Neural cell (in vitro differentiated cells): ENCODE measurements around the gene DFFA. TPM values are rescaled to one million over a fixed set of nuclear protein-coding genes. Genes with fewer than 3 reads are reported as not detected.

Source experiments
- H2AFZ ChIP-seq: fragments of 200-600, 300-800 bp; sonication (generic), shearing (Covaris generic); 2 replicates; pipeline ENCODE4 v1.6.0; 2014; ENCODE audit warnings: low read depth, mild to moderate bottlenecking, antibody characterized with exemption, low read length, moderate library complexity
- H3F3A ChIP-seq: fragments of 200-600 bp; shearing (Covaris generic); 2 replicates; pipeline ENCODE4 v1.6.1; 2016; ENCODE audit warnings: mild to moderate bottlenecking, moderate library complexity, mixed read lengths, antibody characterized with exemption, low read length; ENCODE audit not compliant: insufficient read depth, poor library complexity, severe bottlenecking
- H3K27ac ChIP-seq: fragments of 200-600, 300-800 bp; sonication (generic), shearing (Covaris generic); 2 replicates; pipeline ENCODE4 v1.5.1; 2014; ENCODE audit warnings: mild to moderate bottlenecking, low read length, moderate library complexity
- H3K27me3 ChIP-seq: fragments of 300-800, 200-600 bp; sonication (generic), shearing (Covaris generic); 2 replicates; pipeline ENCODE4 v1.6.0; 2014; ENCODE audit warnings: mild to moderate bottlenecking, low read depth, low read length, moderate library complexity; ENCODE audit not compliant: insufficient read depth
- H3K36me3 ChIP-seq: fragments of 300-800, 200-600 bp; sonication (generic), shearing (Covaris generic); 2 replicates; pipeline ENCODE4 v1.5.1; 2014; ENCODE audit warnings: mild to moderate bottlenecking, antibody characterized with exemption, low read length, moderate library complexity; ENCODE audit not compliant: insufficient read depth
- H3K4me2 ChIP-seq: fragments of 300-800, 200-600 bp; sonication (generic), shearing (Covaris generic); 2 replicates; pipeline ENCODE4 v1.6.0; 2014; ENCODE audit warnings: mild to moderate bottlenecking, low read length
- H3K4me3 ChIP-seq: fragments of 300-800, 200-600 bp; sonication (generic), shearing (Covaris generic); 2 replicates; pipeline ENCODE4 v1.5.1; 2014; ENCODE audit warnings: mild to moderate bottlenecking, low read length, moderate library complexity
- H3K79me2 ChIP-seq: fragments of 200-600 bp; shearing (Covaris generic); replicated peaks from 2 replicates; pipeline ENCODE4 v1.6.0; 2014; ENCODE audit warnings: mild to moderate bottlenecking, low read length, moderate library complexity; ENCODE audit not compliant: insufficient read depth
- H3K9ac ChIP-seq: fragments of 300-800, 200-600 bp; sonication (generic), shearing (Covaris generic); 2 replicates; pipeline ENCODE4 v1.6.1; 2016; ENCODE audit warnings: mild to moderate bottlenecking, low read length, mixed read lengths
- H3K9me2 ChIP-seq: fragments of 200-600 bp; shearing (Covaris generic); 2 replicates; pipeline ENCODE4 v1.6.1; 2016; ENCODE audit warnings: mild to moderate bottlenecking, low read length, mixed read lengths; ENCODE audit not compliant: insufficient read depth
- H3K9me3 ChIP-seq: fragments of 200-600, 300-800 bp; sonication (generic), shearing (Covaris generic); 2 replicates; pipeline ENCODE4 v1.6.1; 2016; ENCODE audit warnings: mild to moderate bottlenecking, mixed run types, low read length, moderate library complexity, mixed read lengths
- H4K20me1 ChIP-seq: fragments of 200-600 bp; shearing (Covaris generic); 2 replicates; pipeline ENCODE4 v1.6.1; 2016; ENCODE audit warnings: mild to moderate bottlenecking, mixed run types; ENCODE audit not compliant: insufficient read depth
- CTCF ChIP-seq: fragments of 450-650 bp; IDR thresholded peaks from 2 replicates; pipeline ENCODE4 v1.5.1; 2014; ENCODE audit warnings: antibody characterized with exemption, mild to moderate bottlenecking, moderate library complexity; ENCODE audit not compliant: poor library complexity, severe bottlenecking
- EP300 ChIP-seq: fragments of 450-650 bp; conservative IDR thresholded peaks from 2 replicates; pipeline ENCODE4 v1.6.1; 2014; ENCODE audit warnings: antibody characterized with exemption, mild to moderate bottlenecking, moderate library complexity; ENCODE audit not compliant: poor library complexity, severe bottlenecking
- EZH2 ChIP-seq: fragments of 200-600, 300-800 bp; shearing (Covaris generic), sonication (generic); IDR thresholded peaks from 2 replicates; pipeline ENCODE4 v1.6.1; 2014; ENCODE audit warnings: antibody characterized with exemption, low read length, borderline replicate concordance, mild to moderate bottlenecking; ENCODE audit not compliant: insufficient read depth, poor library complexity, severe bottlenecking
- MXI1 ChIP-seq: fragments of 450-650 bp; conservative IDR thresholded peaks from 2 replicates; pipeline ENCODE4 v1.6.1; 2014; ENCODE audit warnings: antibody characterized with exemption, mild to moderate bottlenecking; ENCODE audit not compliant: poor library complexity, severe bottlenecking
- POLR2AphosphoS5 ChIP-seq: IDR thresholded peaks from 2 replicates; pipeline ENCODE4 v1.6.1; 2012
- RAD21 ChIP-seq: fragments of 450-650 bp; conservative IDR thresholded peaks from 2 replicates; pipeline ENCODE4 v1.6.1; 2014; ENCODE audit warnings: antibody characterized with exemption, mild to moderate bottlenecking, moderate library complexity
- REST ChIP-seq: IDR thresholded peaks from 2 replicates; pipeline ENCODE4 v1.6.1; 2012; ENCODE audit warnings: borderline replicate concordance
- SMC3 ChIP-seq: fragments of 450-650 bp; conservative IDR thresholded peaks from 2 replicates; pipeline ENCODE4 v1.6.1; 2014; ENCODE audit warnings: antibody characterized with exemption, mild to moderate bottlenecking, moderate library complexity; ENCODE audit not compliant: poor library complexity
- TAF1 ChIP-seq: IDR thresholded peaks from 2 replicates; pipeline ENCODE4 v1.6.1; 2012; ENCODE audit warnings: low read depth
- polyA plus RNA-seq: library from polyadenylated mRNA; depleted of rRNA; stranded (reverse); fragments of >200 nt; gene quantifications from 2 replicates; pipeline ENCODE4 v1.2.3, GENCODE V29; 2014

DFFA gene
- polyA plus RNA-seq, 1 donor from 2014 or later, result 32.7 TPM

GRCh38 chr1:10470043-10470442, 2.3 kb downstream of the DFFA start:
- H3K27me3 ChIP-seq, result no peaks in the 10 kb centered on the region
- no peaks in the 10 kb centered on the region for H3F3A ChIP-seq
- no peak overlapping the region for H2AFZ ChIP-seq
- H3K36me3 ChIP-seq, result no peaks in the 10 kb centered on the region
- H3K79me2 ChIP-seq, result no peaks in the 10 kb centered on the region
- no peak overlapping the region for H3K4me2 ChIP-seq
- H3K9me3 ChIP-seq, result no peaks in the 10 kb centered on the region
- no peaks in the 10 kb centered on the region for H3K9me2 ChIP-seq
- H3K9ac ChIP-seq, result no peak overlapping the region
- no peaks in the 10 kb centered on the region for H4K20me1 ChIP-seq
- H3K27ac ChIP-seq, result no peak overlapping the region
- TF ChIP-seq TAF1 (no peak), CTCF (no peak), RAD21 (no peak), SMC3 (no peak), REST (no peak), POLR2AphosphoS5 (no peak), MXI1 (no peak), EP300 (no peak), EZH2 (no peak)
- H3K4me3 ChIP-seq, result no peak overlapping the region

GRCh38 chr1:10467078-10467477, 5.3 kb downstream of the DFFA start:
- no peak for TF ChIP-seq TAF1
- no peak for TF ChIP-seq SMC3
- no peak for TF ChIP-seq MXI1
- no peak for TF ChIP-seq EZH2
- no peak for TF ChIP-seq POLR2AphosphoS5
- no peak for TF ChIP-seq EP300
- no peak for TF ChIP-seq REST
- no peak for TF ChIP-seq CTCF
- no peak for TF ChIP-seq RAD21
- H3F3A ChIP-seq, result no peaks in the 10 kb centered on the region

More at GRCh38 chr1:10467078-10467477, 5.3 kb downstream of the DFFA start:
- Histone ChIP-seq H3K9me2 (no peaks in the 10 kb centered on the region), H3K4me2 (no peak overlapping the region), H3K4me3 (no peak overlapping the region), H3K36me3 (no peaks in the 10 kb centered on the region), H3K79me2 (no peaks in the 10 kb centered on the region), H2AFZ (no peak overlapping the region), H4K20me1 (no peaks in the 10 kb centered on the region), H3K27me3 (no peaks in the 10 kb centered on the region), H3K9me3 (no peaks in the 10 kb centered on the region), H3K9ac (no peak overlapping the region), H3K27ac (no peak overlapping the region)
